MM.1S (cell line): ENCODE results near the gene MSLN.

Experiments used
- CTCF ChIP-seq: fragments of 300-600 bp; sonication (generic); IDR thresholded peaks from 2 replicates; pipeline ENCODE4 v1.5.1; 2016; ENCODE audit warnings: antibody characterized with exemption, low read length, mixed read lengths
- EZH2 ChIP-seq: fragments of 300-600 bp; sonication (generic); optimal IDR thresholded peaks from 2 replicates; pipeline ENCODE3; 2017; ENCODE audit warnings: low read depth, mild to moderate bottlenecking, antibody characterized with exemption, low read length, mixed read lengths

GRCh38 chr16:791131-791530 is 30.6 kb downstream of the MSLN start:
- TF ChIP-seq EZH2 (no peak), CTCF (no peak)
